GM19193 (cell line): Measurements from ENCODE around the gene WNT9A.

ENCODE experiments used
- POLR2A ChIP-seq: IDR thresholded peaks from 4 replicates; pipeline ENCODE4 v1.6.1; 2011; ENCODE audit not compliant: insufficient read depth, insufficient read length; ENCODE audit errors: extremely low read depth

WNT9A gene

GRCh38 chr1:227906550-227907071 is 41.1 kb downstream of the WNT9A start:
- no peak for TF ChIP-seq POLR2A

- TF ChIP-seq POLR2A: no peak
Observed at GRCh38 chr1:227905573-227906487, 41.9 kb downstream of the WNT9A start.

GRCh38 chr1:227904541-227905335 is 43.0 kb downstream of the WNT9A start:
- no peak for TF ChIP-seq POLR2A

- TF ChIP-seq POLR2A: no peak
Observed at GRCh38 chr1:227903614-227904501, 43.9 kb downstream of the WNT9A start.

GRCh38 chr1:227903061-227903521 is 44.6 kb downstream of the WNT9A start:
- TF ChIP-seq POLR2A: no peak

GRCh38 chr1:227902641-227902990 is 45.1 kb downstream of the WNT9A start:
- no peak for TF ChIP-seq POLR2A

GRCh38 chr1:227901906-227902640 is 45.7 kb downstream of the WNT9A start:
- TF ChIP-seq POLR2A: no peak

GRCh38 chr1:227901239-227901905 is 46.4 kb downstream of the WNT9A start:
- no peak for TF ChIP-seq POLR2A

- no peak for TF ChIP-seq POLR2A
Observed at GRCh38 chr1:227900571-227901051, 47.1 kb downstream of the WNT9A start.

GRCh38 chr1:227899820-227900449 is 47.8 kb downstream of the WNT9A start:
- no peak for TF ChIP-seq POLR2A

- no peak for TF ChIP-seq POLR2A
Observed at GRCh38 chr1:227899141-227899819, 48.5 kb downstream of the WNT9A start.

- TF ChIP-seq POLR2A: no peak
Observed at GRCh38 chr1:227898502-227899140, 49.1 kb downstream of the WNT9A start.
